H9 (cell line): ENCODE measurements around the gene DOCK1. TPM values are rescaled to one million over a fixed set of nuclear protein-coding genes. Genes with fewer than 3 reads are reported as not detected.
A peak's percentile ranks its signal among the peaks of the same experiment; 100 is the strongest.

ENCODE experiments used
- DNase-seq: peaks from one replicate; pipeline ENCODE4 v3.0.0-alpha.2; 2017
- H2AFZ ChIP-seq: one replicate; pipeline ENCODE4 v1.6.1; 2013; ENCODE audit warnings: mild to moderate bottlenecking, low read length, control low read depth, moderate library complexity
- H2AK5ac ChIP-seq: 2 replicates; pipeline ENCODE4 v1.6.1; 2013; ENCODE audit warnings: low read length, control low read depth, mixed read lengths; ENCODE audit not compliant: insufficient read length
- H2BK120ac ChIP-seq: one replicate; pipeline ENCODE4 v1.6.1; 2013; ENCODE audit warnings: low read depth, mild to moderate bottlenecking, low read length, control low read depth, inconsistent platforms; ENCODE audit not compliant: poor library complexity, severe bottlenecking
- H2BK12ac ChIP-seq: 2 replicates; pipeline ENCODE4 v1.6.1; 2013; ENCODE audit warnings: low read length, control low read depth, mixed read lengths, low read depth; ENCODE audit not compliant: insufficient read length
- H2BK15ac ChIP-seq: 2 replicates; pipeline ENCODE4 v1.6.1; 2013; ENCODE audit warnings: low read depth, low read length, control low read depth
- H2BK20ac ChIP-seq: one replicate; pipeline ENCODE4 v1.6.1; 2013; ENCODE audit warnings: low read depth, mild to moderate bottlenecking, low read length, control low read depth, inconsistent platforms; ENCODE audit not compliant: poor library complexity, severe bottlenecking
- H2BK5ac ChIP-seq: 2 replicates; pipeline ENCODE4 v1.6.1; 2013; ENCODE audit warnings: low read length, control low read depth, mixed read lengths; ENCODE audit not compliant: insufficient read length
- H3K14ac ChIP-seq: 2 replicates; pipeline ENCODE4 v1.6.1; 2013; ENCODE audit warnings: low read length, control low read depth; ENCODE audit not compliant: insufficient read depth
- H3K18ac ChIP-seq: 2 replicates; pipeline ENCODE4 v1.6.1; 2013; ENCODE audit warnings: low read depth, mild to moderate bottlenecking, mixed read lengths, low read length, control low read depth; ENCODE audit not compliant: insufficient read length
- H3K23ac ChIP-seq: 2 replicates; pipeline ENCODE4 v1.6.1; 2013; ENCODE audit warnings: low read length, control low read depth, mixed read lengths, low read depth; ENCODE audit not compliant: insufficient read length
- H3K23me2 ChIP-seq: 2 replicates; pipeline ENCODE4 v1.6.1; 2013; ENCODE audit warnings: low read depth, mild to moderate bottlenecking, mixed read lengths, low read length, control low read depth; ENCODE audit not compliant: insufficient read length, poor library complexity, severe bottlenecking
- H3K27ac ChIP-seq: 2 replicates; pipeline ENCODE4 v1.5.1; 2013; ENCODE audit warnings: low read length, control low read depth, mixed read lengths, low read depth; ENCODE audit not compliant: insufficient read length
- H3K27me3 ChIP-seq: 2 replicates; pipeline ENCODE4 v1.6.1; 2013; ENCODE audit warnings: low read length, control low read depth, inconsistent platforms; ENCODE audit not compliant: insufficient read depth
- H3K4ac ChIP-seq: 2 replicates; pipeline ENCODE4 v1.6.1; 2013; ENCODE audit warnings: low read depth, mild to moderate bottlenecking, control low read depth, inconsistent platforms, low read length, moderate library complexity
- H3K4me1 ChIP-seq: 2 replicates; pipeline ENCODE4 v1.6.1; 2013; ENCODE audit warnings: low read length, control low read depth, inconsistent platforms; ENCODE audit not compliant: insufficient read depth
- H3K4me2 ChIP-seq: 2 replicates; pipeline ENCODE4 v1.6.1; 2013; ENCODE audit warnings: low read length, control low read depth, mixed read lengths; ENCODE audit not compliant: insufficient read length, insufficient read depth
- H3K56ac ChIP-seq: 2 replicates; pipeline ENCODE4 v1.6.1; 2013; ENCODE audit warnings: low read depth, mild to moderate bottlenecking, mixed read lengths, low read length, control low read depth; ENCODE audit not compliant: insufficient read length
- H3K79me1 ChIP-seq: 2 replicates; pipeline ENCODE4 v1.6.1; 2013; ENCODE audit warnings: low read depth, mild to moderate bottlenecking, moderate library complexity, low read length, control low read depth, inconsistent platforms; ENCODE audit not compliant: insufficient read depth, poor library complexity, severe bottlenecking
- H3K79me2 ChIP-seq: 2 replicates; pipeline ENCODE4 v1.6.1; 2013; ENCODE audit warnings: low read length, control low read depth, inconsistent platforms; ENCODE audit not compliant: insufficient read depth
- H3K9ac ChIP-seq: 2 replicates; pipeline ENCODE4 v1.6.1; 2013; ENCODE audit warnings: low read length, control low read depth, mixed read lengths; ENCODE audit not compliant: insufficient read length; ENCODE audit errors: extremely low read depth
- H3K9me3 ChIP-seq: one replicate; pipeline ENCODE4 v1.6.1; 2013; ENCODE audit warnings: low read depth, low read length, inconsistent platforms; ENCODE audit not compliant: control insufficient read depth
- H3T11ph ChIP-seq: one replicate; pipeline ENCODE4 v1.6.1; 2013; ENCODE audit warnings: mild to moderate bottlenecking, low read length, control low read depth, inconsistent platforms
- H4K20me1 ChIP-seq: one replicate; pipeline ENCODE4 v1.6.1; 2013; ENCODE audit not compliant: control insufficient read depth, insufficient read length, insufficient read depth
- H4K5ac ChIP-seq: 2 replicates; pipeline ENCODE4 v1.6.1; 2013; ENCODE audit warnings: low read depth, mild to moderate bottlenecking, mixed read lengths, low read length, control low read depth; ENCODE audit not compliant: insufficient read length
- H4K8ac ChIP-seq: replicated peaks from 2 replicates; pipeline ENCODE4 v1.6.1; 2013; ENCODE audit warnings: low read length, control low read depth, mixed read lengths, low read depth; ENCODE audit not compliant: insufficient read length
- H4K91ac ChIP-seq: 2 replicates; pipeline ENCODE4 v1.6.1; 2013; ENCODE audit warnings: low read depth, mild to moderate bottlenecking, moderate library complexity, mixed read lengths, low read length, control low read depth; ENCODE audit not compliant: insufficient read length
- H3K27ac Mint-ChIP-seq, 3 experiments: 2 replicates in 2 of 3; 3 replicates in 1 of 3; pipeline ENCODE4 v1.8.0; 2020 to 2021; ENCODE audit warnings: mixed read lengths in 3 of 3, mild to moderate bottlenecking in 1 of 3, moderate library complexity in 1 of 3
- H3K27me3 Mint-ChIP-seq: 2 replicates; pipeline ENCODE4 v1.8.0; 2021; ENCODE audit warnings: low read depth, mild to moderate bottlenecking, moderate library complexity, mixed read lengths
- H3K36me3 Mint-ChIP-seq, 3 experiments: 2 replicates in 2 of 3; 3 replicates in 1 of 3; pipeline ENCODE4 v1.8.0; 2020 to 2021; ENCODE audit warnings: low read depth in 3 of 3, mixed read lengths in 3 of 3; ENCODE audit not compliant: insufficient read depth in 1 of 3
- H3K4me1 Mint-ChIP-seq, 2 experiments: 2 replicates each; pipeline ENCODE4 v1.8.0; 2020; ENCODE audit warnings: mixed read lengths in 2 of 2
- H3K4me3 Mint-ChIP-seq, 2 experiments: 2 replicates in 1 of 2; 3 replicates in 1 of 2; pipeline ENCODE4 v1.8.0; 2020 to 2021; ENCODE audit warnings: mild to moderate bottlenecking in 2 of 2, mixed read lengths in 2 of 2, moderate library complexity in 1 of 2
- H3K9me3 Mint-ChIP-seq, 2 experiments: 2 replicates in 1 of 2; 3 replicates in 1 of 2; pipeline ENCODE4 v1.8.0; 2020; ENCODE audit warnings: mild to moderate bottlenecking in 2 of 2, mixed read lengths in 2 of 2, moderate library complexity in 1 of 2
- CTCF ChIP-seq: fragments of 200-600 bp; sonication (generic); conservative IDR thresholded peaks from 3 replicates; pipeline ENCODE4 v1.8.0; 2021; ENCODE audit warnings: antibody characterized with exemption, mild to moderate bottlenecking
- WGBS: extraction: QIAGEN DNeasy Blood & Tissue Kit; methylation state at CpG from one replicate; pipeline ENCODE4 v1.1.7; 2013; ENCODE audit warnings: missing lambda C conversion rate, low lambda C conversion rate, mixed read lengths; ENCODE audit not compliant: insufficient read length; ENCODE audit errors: extremely low coverage; 5-methylcytosine and 5-hydroxymethylcytosine counted together
- total RNA-seq: library from RNA; stranded (reverse); gene quantifications from 2 replicates; pipeline ENCODE4 v1.2.1, GENCODE V29; 2021

DOCK1 gene
- total RNA-seq, 1 experiment from 2014 or later, result 57.0 TPM

GRCh38 chr10:127275793-127276450 lies 370.7 kb downstream of the DOCK1 start:
- no CpG with 5 or more reads among the region's 10 CpGs for whole genome bisulfite sequencing

More at GRCh38 chr10:127275793-127276450, 370.7 kb downstream of the DOCK1 start:
- H3K9ac ChIP-seq, result no peak overlapping the region
- H3K4me2 ChIP-seq, result no peak overlapping the region
- H2AFZ ChIP-seq, result no peak overlapping the region
- no peak overlapping the region for H3K4me3 Mint-ChIP-seq
- H4K5ac ChIP-seq, result no peak overlapping the region
- no peaks in the 10 kb centered on the region for H3K23me2 ChIP-seq
- no peak overlapping the region for H4K8ac ChIP-seq
- H3K27ac Mint-ChIP-seq, result peak overlapping the region in 1 of 3 experiments; percentile 65; a peak in 1 of 7 replicates
- DNase-seq, result no peak
- H3K27me3 ChIP-seq, result no peaks in the 10 kb centered on the region
- H4K91ac ChIP-seq, result no peak overlapping the region
- H3K18ac ChIP-seq, result no peak overlapping the region
- no peaks in the 10 kb centered on the region for H3K4me1 ChIP-seq
- H2BK120ac ChIP-seq, result no peak overlapping the region
- H3T11ph ChIP-seq, result no peak overlapping the region
- H3K27me3 Mint-ChIP-seq, result no peaks in the 10 kb centered on the region
- H3K56ac ChIP-seq, result no peak overlapping the region
- H3K4me1 Mint-ChIP-seq, result peaks cover 25 to 29% of the 10 kb centered on the region in 2 experiments
- peaks cover 22 to 35% (median 28%) of the 10 kb centered on the region in 3 experiments; a peak in 6 of 7 replicates for H3K36me3 Mint-ChIP-seq
- no peak overlapping the region for H3K27ac ChIP-seq
- no peak overlapping the region for H2BK12ac ChIP-seq
- H3K9me3 Mint-ChIP-seq, result peaks cover 13% of the 10 kb centered on the region in 2 experiments
- no peaks in the 10 kb centered on the region for H3K9me3 ChIP-seq
- H2BK15ac ChIP-seq, result no peak overlapping the region
- H3K79me1 ChIP-seq, result no peaks in the 10 kb centered on the region
- H3K23ac ChIP-seq, result no peak overlapping the region
- no peak overlapping the region for H2BK20ac ChIP-seq
- no peak overlapping the region for H2AK5ac ChIP-seq
- no peaks in the 10 kb centered on the region for H4K20me1 ChIP-seq
- no peaks in the 10 kb centered on the region for H3K79me2 ChIP-seq
- no peak overlapping the region for H2BK5ac ChIP-seq
- H3K4ac ChIP-seq, result no peak overlapping the region
- TF ChIP-seq CTCF, result no peak
- no peak overlapping the region for H3K14ac ChIP-seq
